Sigmoid colon (tissue), 4 donors: ENCODE data around the gene MPV17.

Experiments
- EP300 ChIP-seq, 4 donors: sonication (generic); formaldehyde crosslinking; IDR thresholded peaks; one replicate each; pipeline ENCODE4 v1.6.1; 2017; ENCODE audit warnings: antibody characterized with exemption in 4 of 4
- POLR2A ChIP-seq, 2 donors: fragments of 450-650 bp; IDR thresholded peaks; one replicate each; pipeline ENCODE4 v1.6.1; 2016; ENCODE audit warnings: antibody characterized with exemption in 2 of 2, mild to moderate bottlenecking in 2 of 2, moderate library complexity in 2 of 2
- TF ChIP-seq, protein P1 (sequence below), 4 experiments: fragments of 450-650 bp in 3 of 4; fragments of 200-600 bp in 1 of 4; IDR thresholded peaks; one replicate each; pipeline ENCODE4 v1.5.1; 2016 to 2019; ENCODE audit warnings: antibody characterized with exemption in 4 of 4, mild to moderate bottlenecking in 3 of 4, moderate library complexity in 2 of 4

DNA sequence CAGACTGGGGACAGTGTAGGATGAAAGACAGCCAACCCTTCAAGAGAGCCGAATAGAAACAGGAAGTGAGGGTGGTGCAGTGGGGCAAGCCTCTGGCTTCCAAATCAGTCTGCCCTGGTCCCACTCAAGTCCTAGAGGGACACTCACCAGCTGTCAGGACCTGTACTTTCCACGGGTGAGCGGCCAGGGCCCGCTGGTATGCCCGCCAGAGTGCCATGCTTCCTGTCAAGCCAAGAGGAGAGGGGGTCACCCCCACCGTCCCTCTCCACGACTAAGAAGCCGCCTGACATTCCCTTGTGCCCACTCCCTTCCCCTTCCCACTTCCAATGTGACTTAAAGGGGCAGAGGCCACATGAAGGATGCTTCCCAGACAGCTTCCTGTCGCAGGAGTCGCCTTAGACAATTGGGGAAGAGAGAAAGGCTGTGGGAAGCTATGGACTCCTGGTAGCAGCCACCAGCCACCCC, 564 bp downstream of the MPV17 start:
- TF ChIP-seq, protein P1, sequence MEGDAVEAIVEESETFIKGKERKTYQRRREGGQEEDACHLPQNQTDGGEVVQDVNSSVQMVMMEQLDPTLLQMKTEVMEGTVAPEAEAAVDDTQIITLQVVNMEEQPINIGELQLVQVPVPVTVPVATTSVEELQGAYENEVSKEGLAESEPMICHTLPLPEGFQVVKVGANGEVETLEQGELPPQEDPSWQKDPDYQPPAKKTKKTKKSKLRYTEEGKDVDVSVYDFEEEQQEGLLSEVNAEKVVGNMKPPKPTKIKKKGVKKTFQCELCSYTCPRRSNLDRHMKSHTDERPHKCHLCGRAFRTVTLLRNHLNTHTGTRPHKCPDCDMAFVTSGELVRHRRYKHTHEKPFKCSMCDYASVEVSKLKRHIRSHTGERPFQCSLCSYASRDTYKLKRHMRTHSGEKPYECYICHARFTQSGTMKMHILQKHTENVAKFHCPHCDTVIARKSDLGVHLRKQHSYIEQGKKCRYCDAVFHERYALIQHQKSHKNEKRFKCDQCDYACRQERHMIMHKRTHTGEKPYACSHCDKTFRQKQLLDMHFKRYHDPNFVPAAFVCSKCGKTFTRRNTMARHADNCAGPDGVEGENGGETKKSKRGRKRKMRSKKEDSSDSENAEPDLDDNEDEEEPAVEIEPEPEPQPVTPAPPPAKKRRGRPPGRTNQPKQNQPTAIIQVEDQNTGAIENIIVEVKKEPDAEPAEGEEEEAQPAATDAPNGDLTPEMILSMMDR (IDR thresholded peaks at IDR 0.05): no peak
- TF ChIP-seq POLR2A (IDR thresholded peaks at IDR 0.05): no peak
- TF ChIP-seq EP300 (IDR thresholded peaks at IDR 0.05): no peak
